GM21528 (cell line): ENCODE data around the gene IQCK.

Experiments used
- ATAC-seq: cut with Tn5 transposase; IDR thresholded peaks from one replicate; pipeline ENCODE4 v1.9.1; 2021; ENCODE audit warnings: mild to moderate bottlenecking, moderate library complexity; ENCODE audit not compliant: unreplicated experiment, low FRiP score

The IQCK gene

DNA sequence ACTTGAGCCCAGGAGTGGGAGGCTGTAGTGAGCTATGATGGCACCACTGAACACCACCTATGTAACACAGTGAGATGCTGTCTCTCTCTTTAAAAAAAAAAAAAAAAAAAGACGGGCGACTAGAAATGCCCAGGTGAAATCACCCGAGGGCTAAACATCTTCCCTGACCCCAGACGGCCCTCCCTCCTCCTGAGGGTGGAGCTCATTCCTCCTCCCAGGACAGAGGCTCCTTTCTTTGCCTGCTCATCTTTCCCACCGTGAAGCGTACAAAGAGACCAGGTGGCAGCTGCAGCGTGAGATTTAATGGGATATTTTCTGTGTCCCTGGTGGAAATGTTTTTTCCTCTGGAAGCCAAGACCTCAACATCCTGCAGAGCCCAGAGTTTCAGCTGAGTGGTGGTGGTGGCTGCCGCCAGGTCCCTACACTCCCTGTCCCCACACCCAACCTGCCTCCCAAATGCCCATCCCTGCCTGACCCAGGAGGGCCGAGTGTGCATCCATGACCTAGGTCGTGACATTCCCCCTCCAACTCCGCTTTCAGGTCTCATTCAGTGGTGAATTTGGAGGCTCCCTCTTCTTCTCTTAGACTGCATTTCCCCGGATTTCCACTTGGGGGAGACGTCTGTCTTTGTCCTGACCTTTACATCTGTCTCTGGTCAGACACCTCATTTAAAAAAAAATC, 181.0 kb downstream of the IQCK start:
- no peak for ATAC-seq

DNA sequence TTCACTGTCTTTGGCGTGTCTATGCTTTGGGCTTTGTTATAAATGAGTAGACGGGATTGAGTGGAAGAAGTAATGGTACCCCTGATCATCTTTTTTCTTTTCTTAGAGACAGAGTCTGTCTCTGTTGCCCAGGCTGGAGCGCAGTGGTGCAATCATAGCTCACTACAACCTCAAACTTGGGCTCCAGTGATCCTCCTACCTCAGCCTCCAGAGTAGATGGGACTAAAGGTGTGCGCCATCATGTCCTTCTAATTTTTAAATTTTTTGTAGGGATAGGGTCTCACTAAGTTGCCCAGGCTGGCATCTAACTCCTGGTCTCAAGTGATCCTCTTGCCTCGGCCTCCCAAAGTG, 181.5 kb downstream of the IQCK start:
- ATAC-seq: no peak

DNA sequence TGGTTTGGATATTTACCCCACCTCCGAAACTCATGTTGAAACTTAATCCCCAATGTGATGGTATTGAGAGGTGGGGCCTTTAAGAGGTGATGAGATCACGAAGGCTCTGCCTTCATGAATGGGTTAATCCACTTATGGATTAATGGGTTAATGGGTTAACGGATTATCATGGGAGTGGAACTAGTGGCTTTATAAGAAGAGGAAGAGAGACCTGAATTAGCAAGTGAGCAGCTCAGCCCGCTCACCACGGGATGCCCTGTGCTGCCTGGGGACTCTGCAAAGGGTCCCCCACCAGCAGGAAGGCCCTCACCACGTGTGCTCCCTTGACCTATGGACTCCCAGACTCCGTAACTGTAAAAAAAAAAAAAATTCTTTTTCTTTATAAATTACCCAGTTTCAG, 183.1 kb downstream of the IQCK start:
- no peak for ATAC-seq

DNA sequence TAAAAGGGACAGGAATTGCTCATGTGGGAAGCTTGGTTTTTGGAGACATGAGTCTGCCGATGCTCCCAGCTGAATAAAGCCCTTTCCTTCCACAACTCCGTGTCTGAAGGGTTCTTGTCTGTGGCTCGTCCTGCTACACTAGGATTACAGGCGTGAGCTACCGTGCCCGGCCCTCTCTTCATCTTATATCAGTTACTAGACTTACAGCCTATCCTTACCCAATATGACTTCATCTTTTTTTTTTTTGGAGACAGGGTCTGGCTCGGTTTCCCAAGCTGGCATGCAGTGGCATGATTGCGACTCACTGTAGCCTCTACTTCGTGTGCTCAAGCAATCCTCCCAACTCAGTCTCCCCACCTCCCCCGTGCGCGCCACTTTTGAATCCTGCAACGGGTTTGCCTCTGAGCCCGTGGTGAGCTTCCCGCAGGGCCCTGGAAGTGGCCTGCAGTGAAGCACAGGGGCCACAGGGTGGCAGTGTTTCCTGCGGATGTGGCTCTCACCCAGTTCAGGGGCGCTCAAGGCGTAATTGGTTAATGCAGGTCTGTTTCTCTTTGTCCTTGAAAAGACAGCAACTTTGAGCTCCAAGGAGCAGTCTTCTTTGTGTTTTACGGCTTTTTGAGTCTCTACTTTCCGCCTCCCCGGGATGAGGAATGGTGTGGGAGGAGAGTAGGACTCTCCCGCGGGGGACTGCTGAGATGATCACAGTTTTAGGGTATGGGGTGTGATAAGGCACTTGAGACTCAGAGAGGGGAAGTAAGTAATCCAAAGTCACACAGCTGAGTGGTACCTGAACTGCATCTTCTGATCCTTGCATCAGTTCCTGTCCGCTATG, 189.3 kb downstream of the IQCK start:
- ATAC-seq: no peak
